SW480 (cell line): ENCODE results near the gene ZCCHC17.
"Not testable (repeated sequence)": the region's sequence is repeated elsewhere in the genome, so short reads cannot be mapped to it uniquely, and the experiment has no call there.

Experiments
- DNase-seq: peaks from one replicate; pipeline ENCODE4 v3.0.0-alpha.2; 2016; ENCODE audit warnings: low spot score

ZCCHC17 gene

GRCh38 chr1:31371121-31371959 lies 74.5 kb downstream of the ZCCHC17 start:
- DNase-seq: no peak

GRCh38 chr1:31372051-31372450 lies 75.2 kb downstream of the ZCCHC17 start:
- DNase-seq: no peak

GRCh38 chr1:31372751-31373055 lies 75.9 kb downstream of the ZCCHC17 start:
- no peak for DNase-seq

GRCh38 chr1:31373056-31373896 lies 76.4 kb downstream of the ZCCHC17 start, which contains the start of gene FABP3:
TSS of gene FABP3 (minus strand) at chr1:31373076. CDS start at chr1:31373014, 62 bp downstream.
- peak; percentile 78 for DNase-seq

DNA sequence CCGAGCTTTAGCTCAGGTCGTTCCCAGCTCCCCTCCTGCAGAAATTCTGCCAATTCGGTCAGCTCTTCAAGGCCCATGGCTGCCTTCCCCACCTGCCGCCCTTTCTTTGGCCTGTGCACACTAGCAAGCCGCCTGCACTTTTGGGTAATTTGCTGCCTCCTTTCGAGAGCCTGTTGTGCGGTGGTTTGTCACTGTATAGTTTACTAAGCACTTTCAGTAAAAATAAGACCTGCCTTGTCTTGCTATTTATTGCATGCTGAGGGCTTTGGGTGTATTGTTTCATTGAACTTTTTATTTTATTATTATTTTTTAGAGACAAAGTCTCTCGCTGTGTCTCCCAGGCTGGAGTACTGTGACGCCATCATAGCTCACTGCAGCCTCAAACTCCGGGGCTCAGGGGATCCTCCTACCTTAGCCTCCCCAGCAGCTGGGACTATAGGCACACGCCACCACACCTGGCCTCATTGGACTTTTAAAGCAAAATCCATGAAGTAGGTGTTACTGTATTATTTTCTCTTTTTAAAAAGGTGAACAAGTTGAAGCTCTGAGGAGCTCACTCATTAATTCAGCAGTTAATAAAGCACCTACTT lies 77.2 kb downstream of the ZCCHC17 start:
- no peak for DNase-seq

DNA sequence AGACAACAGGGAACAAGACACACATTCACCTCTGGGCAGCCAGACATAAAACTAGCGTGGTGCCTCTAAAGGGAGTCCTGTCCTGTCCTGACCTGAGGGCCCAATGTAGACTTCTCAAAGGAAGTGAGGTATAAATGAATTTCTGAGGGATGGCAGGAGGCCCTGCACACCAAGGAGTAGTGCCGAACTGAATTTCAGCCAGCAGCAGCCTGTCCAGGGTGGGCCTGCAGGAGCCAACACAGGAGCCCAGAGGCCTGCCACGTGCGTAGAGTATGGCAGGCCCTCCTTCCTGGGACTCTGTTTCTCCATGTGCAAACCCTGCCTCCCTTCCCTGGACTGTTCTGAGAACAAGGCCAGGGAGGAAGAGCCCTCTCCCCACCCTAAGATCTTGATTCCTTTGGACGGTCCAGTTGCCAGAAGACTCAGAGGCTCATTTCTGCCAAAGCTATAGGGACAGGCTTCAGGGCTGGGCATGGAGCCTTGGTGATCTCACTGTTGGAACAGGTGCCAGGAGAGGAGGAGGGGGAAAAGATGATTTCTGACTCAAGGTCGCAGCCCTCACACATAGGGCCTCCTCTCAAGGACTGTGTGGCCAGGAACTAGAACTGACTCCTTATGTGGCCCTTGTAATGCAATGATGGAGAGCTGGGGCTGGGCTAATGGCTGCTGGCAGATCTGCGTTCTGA lies 77.8 kb downstream of the ZCCHC17 start:
- DNase-seq: no peak

DNA sequence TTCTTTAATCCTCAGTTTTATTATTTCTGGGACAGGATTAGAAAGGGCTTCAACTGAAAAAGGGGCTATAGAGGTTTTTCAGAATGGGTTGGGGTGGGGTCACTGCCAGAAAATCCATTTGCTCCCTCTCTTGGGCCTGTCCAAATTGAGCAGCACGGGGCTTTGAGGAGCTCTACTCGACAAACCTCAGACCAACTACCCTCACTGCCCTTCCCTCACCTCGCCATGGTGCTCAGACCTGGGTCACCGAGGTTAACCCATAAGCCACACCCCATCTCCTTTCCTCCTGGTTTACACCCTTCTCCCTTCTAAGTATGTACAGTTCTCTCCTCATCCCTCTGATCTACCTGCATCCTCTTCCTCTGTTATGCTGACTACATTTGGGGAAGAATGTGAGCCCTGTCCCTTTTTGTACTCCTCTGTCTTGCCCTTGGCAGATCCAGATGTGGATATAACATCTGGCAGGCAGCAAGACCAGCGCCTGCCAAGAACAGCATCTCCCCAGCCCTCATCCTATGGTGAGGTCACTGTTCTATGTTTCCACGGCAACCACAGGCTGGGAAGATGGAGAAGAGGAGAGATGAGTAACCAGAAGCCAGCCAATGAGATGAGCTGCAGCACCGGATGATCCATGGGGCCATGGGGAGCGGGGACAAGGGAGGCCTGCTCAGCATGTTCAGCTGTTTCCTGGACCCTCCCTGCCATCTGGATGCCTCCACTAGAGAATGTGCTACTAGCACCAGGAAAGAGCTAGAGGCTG lies 79.7 kb downstream of the ZCCHC17 start:
- no peak for DNase-seq

DNA sequence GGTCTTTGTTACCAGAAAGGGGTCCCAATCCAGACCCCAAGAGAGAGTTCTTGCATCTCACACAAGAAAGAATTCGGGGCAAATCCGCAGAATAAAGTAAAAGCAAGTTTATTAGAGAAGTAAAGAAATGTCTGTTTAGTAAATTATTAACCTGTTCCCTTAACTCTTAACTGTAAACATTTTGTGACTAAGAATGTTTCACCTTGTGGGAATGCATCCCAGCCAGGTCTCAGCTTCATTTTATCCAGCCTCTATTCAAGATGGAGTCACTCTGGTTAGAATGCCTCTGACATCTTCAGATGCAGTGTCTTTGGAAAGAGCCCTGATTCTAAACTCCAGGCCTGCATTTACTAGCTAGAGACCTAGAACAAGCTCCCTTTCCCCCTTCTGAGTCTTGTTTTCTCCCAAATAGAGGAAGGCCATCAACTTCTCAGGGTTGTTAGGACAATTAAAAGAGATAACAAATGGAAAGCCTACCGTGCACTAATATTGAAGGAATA lies 80.6 kb downstream of the ZCCHC17 start:
- DNase-seq: no peak

- DNase-seq: no peak
These were observed 81.2 kb downstream of the ZCCHC17 start for GRCh38 chr1:31378001-31378400.

DNA sequence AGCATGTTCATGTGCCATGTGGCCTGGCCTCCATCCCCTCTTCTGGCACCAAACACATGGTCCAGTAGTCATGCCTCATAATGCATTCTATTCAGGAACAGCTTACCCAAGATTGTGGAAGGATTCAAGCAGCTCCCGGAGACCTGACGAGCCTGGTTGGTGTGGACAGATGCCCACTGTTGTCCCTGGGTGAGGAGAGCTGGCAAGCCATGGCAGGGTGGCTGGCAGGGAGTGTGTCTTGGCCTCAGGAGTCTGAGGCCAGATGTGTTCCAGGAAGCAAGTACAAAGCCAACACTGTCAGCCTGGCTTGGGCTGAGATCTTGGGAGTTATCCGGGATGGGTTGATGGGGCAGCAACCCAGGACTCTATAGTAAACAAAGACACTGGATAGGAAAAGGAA lies 83.3 kb downstream of the ZCCHC17 start:
- DNase-seq: no peak

DNA sequence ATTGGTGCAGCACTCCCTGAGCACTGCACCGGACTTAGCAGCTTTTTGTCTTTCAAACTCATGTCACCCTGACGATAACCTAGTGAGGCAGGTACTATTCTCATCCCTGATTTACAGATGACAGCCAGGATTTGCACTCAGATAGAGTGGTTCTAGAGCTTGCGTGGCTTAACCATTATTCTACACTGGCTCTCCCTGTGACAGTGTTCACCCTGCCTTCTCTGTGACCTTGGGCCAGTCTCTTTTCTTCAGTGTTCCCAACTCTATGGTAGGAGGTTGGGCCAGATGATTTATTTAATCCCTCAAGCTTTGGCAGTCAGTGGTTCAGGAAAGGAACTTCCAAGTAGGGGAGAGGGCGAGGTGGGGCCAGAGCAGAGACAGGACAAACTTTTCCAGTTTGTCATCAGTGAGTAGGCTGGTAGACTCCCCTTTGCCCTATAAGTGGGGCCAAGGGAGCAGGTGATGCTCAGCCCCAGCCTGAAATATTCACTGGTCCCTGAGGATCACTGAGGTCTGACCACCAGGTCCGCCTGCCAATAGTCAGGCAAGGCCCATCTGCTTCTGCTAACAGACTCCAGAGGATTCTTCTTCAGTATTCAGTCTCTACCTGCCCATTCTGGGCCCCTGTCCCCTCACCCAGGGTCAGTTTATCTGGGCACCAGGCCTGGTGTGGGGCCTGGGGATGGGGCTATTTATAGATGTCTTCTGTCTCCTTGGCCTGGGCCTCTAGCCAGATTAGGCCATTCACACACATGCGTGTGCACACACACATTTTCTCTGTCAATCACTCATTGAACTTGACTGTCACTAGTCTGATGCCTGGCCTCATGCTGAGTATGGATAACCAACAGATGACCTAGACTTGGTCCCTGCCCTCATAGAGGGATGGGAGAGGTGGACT lies 84.8 kb downstream of the ZCCHC17 start:
- DNase-seq: no peak

DNA sequence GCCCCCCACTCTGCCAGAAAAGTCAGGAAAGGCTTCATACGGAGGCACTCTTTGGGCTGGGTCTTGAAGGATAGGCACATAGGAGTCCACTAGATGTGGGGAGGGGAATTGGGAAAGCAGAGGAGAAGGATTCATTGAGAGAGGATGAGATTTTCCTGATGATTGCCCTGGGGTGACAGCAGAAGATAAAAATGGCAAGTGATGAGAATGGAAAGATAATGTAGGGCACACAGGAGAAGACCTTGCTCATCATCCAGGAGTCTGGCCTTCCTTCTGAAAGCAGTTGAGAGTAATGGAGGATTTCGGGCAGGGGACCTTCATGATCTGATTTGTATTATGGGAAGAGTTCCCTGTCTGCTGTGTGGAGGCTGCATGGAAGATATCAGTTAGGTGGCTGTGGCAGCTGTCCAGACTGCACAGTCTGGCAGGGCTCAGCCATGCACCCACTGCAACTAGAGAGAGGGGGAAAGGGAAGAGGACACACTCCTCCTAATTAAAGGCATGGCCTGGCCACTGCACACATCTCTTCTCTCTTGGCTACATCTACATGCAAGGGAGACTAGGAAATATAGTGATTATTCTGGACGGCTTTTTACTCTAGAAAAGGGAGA lies 85.7 kb downstream of the ZCCHC17 start:
- no peak for DNase-seq

DNA sequence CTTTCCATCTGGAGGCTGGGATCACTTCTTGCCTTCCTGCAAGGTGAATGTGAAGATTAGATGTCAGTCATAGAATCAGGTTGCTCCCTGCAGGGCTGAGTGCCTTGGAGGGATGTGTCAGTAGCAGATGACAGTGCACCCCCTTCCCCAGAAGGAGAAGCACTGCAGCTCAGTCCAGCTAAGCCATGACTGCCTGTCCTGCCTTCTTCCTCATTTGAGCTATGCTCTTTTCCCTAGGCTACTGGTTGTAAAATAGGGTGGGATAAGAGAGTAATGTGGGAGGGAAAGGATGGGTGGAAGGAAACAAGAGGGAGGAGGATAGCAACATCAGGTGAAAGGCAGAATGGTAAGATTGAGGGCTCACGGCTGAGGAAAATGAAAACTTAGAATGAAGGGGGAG lies 87.1 kb downstream of the ZCCHC17 start:
- no peak for DNase-seq

DNA sequence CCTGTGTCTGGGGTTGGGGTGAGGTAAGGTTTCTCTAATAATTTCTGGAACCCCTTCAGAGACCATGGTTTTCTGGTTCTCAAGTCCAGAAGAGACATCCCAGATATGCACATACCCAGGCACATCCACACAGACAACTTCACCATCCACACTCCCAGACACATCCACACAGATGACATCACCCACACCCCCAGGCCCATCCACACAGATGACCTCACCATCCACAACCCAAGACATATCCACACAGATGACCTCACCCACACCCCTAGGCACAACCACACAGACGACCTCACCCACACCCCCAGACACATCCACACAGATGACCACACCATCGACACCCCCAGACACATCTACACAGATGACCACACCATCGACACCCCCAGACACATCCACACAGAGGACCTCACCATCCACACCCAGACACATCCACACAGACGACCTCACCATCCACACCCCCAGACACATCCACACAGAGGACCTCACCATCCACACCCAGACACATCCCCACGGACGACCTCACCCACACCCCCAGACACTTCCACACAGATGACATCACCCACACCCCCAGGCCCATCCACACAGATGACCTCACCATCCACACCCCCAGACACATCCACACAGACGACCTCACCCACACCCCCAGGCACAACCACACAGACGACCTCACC lies 89.9 kb downstream of the ZCCHC17 start:
- not testable (repeated sequence) for DNase-seq

DNA sequence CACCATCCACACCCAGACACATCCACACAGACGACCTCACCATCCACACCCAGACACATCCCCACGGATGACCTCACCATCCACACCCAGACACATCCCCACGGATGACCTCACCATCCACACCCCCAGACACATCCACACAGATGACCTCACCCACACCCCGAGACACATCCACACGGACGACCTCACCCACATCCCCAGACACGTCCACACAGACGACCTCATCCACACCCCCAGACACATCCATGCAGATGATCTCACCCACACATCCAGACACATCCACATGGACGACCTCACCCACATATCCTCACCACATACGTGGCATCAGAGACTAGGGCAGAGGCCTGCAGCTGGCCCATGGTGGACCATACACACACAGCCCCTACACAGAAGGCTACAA lies 90.8 kb downstream of the ZCCHC17 start:
- DNase-seq: no peak

- DNase-seq: no peak
These were observed 92.8 kb downstream of the ZCCHC17 start for GRCh38 chr1:31389616-31390015.

DNA sequence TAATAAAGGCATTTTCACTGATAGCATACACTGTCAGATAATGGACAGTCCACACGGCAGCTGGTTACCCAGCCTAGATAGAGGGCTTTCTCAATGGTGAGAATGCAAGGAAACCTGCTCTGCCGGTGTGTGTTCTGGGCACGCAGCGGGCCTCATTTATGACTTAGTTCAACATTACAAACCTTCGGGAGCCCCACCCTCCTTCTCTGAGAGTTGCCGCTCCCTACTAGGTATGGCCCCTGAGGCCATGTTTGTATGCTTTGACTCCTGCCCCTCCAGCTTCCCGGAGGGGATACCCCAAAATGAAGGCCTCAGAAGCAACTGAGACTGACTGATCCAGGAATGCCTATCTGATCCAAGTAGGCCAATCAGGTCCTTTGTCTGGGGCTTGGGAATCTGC lies 93.2 kb downstream of the ZCCHC17 start:
- DNase-seq: no peak

GRCh38 chr1:31393463-31393862 lies 96.6 kb downstream of the ZCCHC17 start:
- no peak for DNase-seq

- peak; percentile 87 for DNase-seq
These were observed 97.9 kb downstream of the ZCCHC17 start for GRCh38 chr1:31394584-31395193.
